MCF 10A (cell line): ENCODE results near the gene BTK. TPM values are rescaled to one million over a fixed set of nuclear protein-coding genes. Genes with fewer than 3 reads are reported as not detected.

Source experiments
- BruUV-seq: library from RNA; stranded (reverse); fragments of 400-500 nt; replicated peaks from 2 replicates; lab custom pipeline; 2021; lab: Mats Ljungman, UMichigan
- CTCF ChIA-PET: fragments of 300-600 bp; sonication (Branson Sonifier 250); formaldehyde crosslinking; extraction: SDS; loops from one replicate; lab custom pipeline; 2021; ENCODE audit warnings: antibody characterized with exemption, inconsistent platforms; lab: Yijun Ruan, JAX
- POLR2A ChIA-PET: fragments of 300-600, 350-650 bp; sonication (Branson Sonifier 250); formaldehyde crosslinking; extraction: SDS; loops from one replicate; lab custom pipeline; 2020; ENCODE audit warnings: antibody characterized with exemption, inconsistent platforms; lab: Yijun Ruan, JAX
- DNase-seq: peaks from one replicate; pipeline ENCODE4 v3.0.0-alpha.2; 2018; ENCODE audit not compliant: unreplicated experiment
- H3K27ac Mint-ChIP-seq: one replicate; pipeline ENCODE4 v1.8.0; 2022; ENCODE audit warnings: mild to moderate bottlenecking, low read depth, mixed read lengths; ENCODE audit not compliant: unreplicated experiment
- H3K27me3 Mint-ChIP-seq: one replicate; pipeline ENCODE4 v1.8.0; 2022; ENCODE audit warnings: mixed read lengths; ENCODE audit not compliant: insufficient read depth, unreplicated experiment
- H3K36me3 Mint-ChIP-seq: one replicate; pipeline ENCODE4 v1.8.0; 2022; ENCODE audit warnings: mild to moderate bottlenecking, moderate library complexity, mixed read lengths; ENCODE audit not compliant: insufficient read depth, unreplicated experiment
- H3K4me1 Mint-ChIP-seq: one replicate; pipeline ENCODE4 v1.8.0; 2022; ENCODE audit warnings: mixed read lengths; ENCODE audit not compliant: insufficient read depth, unreplicated experiment
- H3K4me3 Mint-ChIP-seq: one replicate; pipeline ENCODE4 v1.8.0; 2022; ENCODE audit warnings: mild to moderate bottlenecking, moderate library complexity, mixed read lengths; ENCODE audit not compliant: unreplicated experiment
- H3K9me3 Mint-ChIP-seq: one replicate; pipeline ENCODE4 v1.8.0; 2022; ENCODE audit warnings: mixed read lengths; ENCODE audit not compliant: unreplicated experiment
- CTCF ChIP-seq: fragments of 200-600 bp; IDR thresholded peaks from one replicate; pipeline ENCODE4 v1.8.0; 2022; ENCODE audit warnings: antibody characterized with exemption, mild to moderate bottlenecking; ENCODE audit not compliant: unreplicated experiment
- intact Hi-C: fragments of 100-400 bp; cut with micrococcal nuclease; formaldehyde crosslinking; loops from 2 replicates; pipeline ENCODE4 v1.14.1; 2022
- total RNA-seq: library from RNA; stranded (reverse); gene quantifications from 2 replicates; pipeline ENCODE4 v1.2.3, GENCODE V29; 2022

The BTK gene
- total RNA-seq, 1 experiment from 2014 or later, result not detected

- no TSS peak for BruUV-seq
- DNase-seq, result no peak
- intact Hi-C loops, result no loop called here
- no peak overlapping the region for H3K4me3 Mint-ChIP-seq
- H3K9me3 Mint-ChIP-seq, result no peaks in the 10 kb centered on the region
- no peak overlapping the region for H3K27ac Mint-ChIP-seq
- H3K27me3 Mint-ChIP-seq, result peaks cover 56% of the 10 kb centered on the region
- ChIA-PET POLR2A (no interaction called here), CTCF (interaction anchor here (0.6 kb wide), 1 partner anchor 30 kb away, joined by 3 read pairs; no protein-coding TSS in a partner anchor)
- H3K36me3 Mint-ChIP-seq, result no peaks in the 10 kb centered on the region
- H3K4me1 Mint-ChIP-seq, result no peaks in the 10 kb centered on the region
- TF ChIP-seq CTCF, result no peak
These were observed 8.4 kb downstream of the BTK start for GRCh38 chrX:101377547-101377946.

GRCh38 chrX:101370888-101371504 is 15.0 kb downstream of the BTK start:
- peaks cover 67% of the 10 kb centered on the region for H3K27me3 Mint-ChIP-seq
- no peak for TF ChIP-seq CTCF
- no peak for DNase-seq
- intact Hi-C loops, result no loop called here
- H3K36me3 Mint-ChIP-seq, result no peaks in the 10 kb centered on the region
- no peaks in the 10 kb centered on the region for H3K9me3 Mint-ChIP-seq
- no peak overlapping the region for H3K4me3 Mint-ChIP-seq
- CTCF ChIA-PET, result no interaction called here
- no peaks in the 10 kb centered on the region for H3K4me1 Mint-ChIP-seq
- BruUV-seq, result no TSS peak
- no peak overlapping the region for H3K27ac Mint-ChIP-seq
- POLR2A ChIA-PET, result no interaction called here

GRCh38 chrX:101369687-101370086 is 16.3 kb downstream of the BTK start:
- no peak for DNase-seq
- Mint-ChIP-seq H3K36me3 (no peaks in the 10 kb centered on the region), H3K9me3 (no peaks in the 10 kb centered on the region), H3K27ac (no peak overlapping the region), H3K4me3 (no peak overlapping the region), H3K4me1 (no peaks in the 10 kb centered on the region), H3K27me3 (peaks cover 64% of the 10 kb centered on the region)
- TF ChIP-seq CTCF, result no peak
- CTCF ChIA-PET, result interaction anchor here (0.5 kb wide), 1 partner anchor 52 kb away, joined by 3 read pairs; no protein-coding TSS in a partner anchor
- no TSS peak for BruUV-seq
- POLR2A ChIA-PET, result interaction anchor here (0.6 to 2.8 kb wide), 2 partner anchors 21 to 368 kb away, joined by 3 to 7 read pairs; partner anchors contain the start of gene RPL36A
- intact Hi-C loops, result no loop called here

GRCh38 chrX:101368800-101369199 is 17.2 kb downstream of the BTK start:
- Mint-ChIP-seq H3K9me3 (no peaks in the 10 kb centered on the region), H3K4me3 (no peak overlapping the region), H3K27ac (no peak overlapping the region), H3K27me3 (peaks cover 56% of the 10 kb centered on the region), H3K36me3 (peaks cover under 1% of the 10 kb centered on the region), H3K4me1 (no peaks in the 10 kb centered on the region)
- intact Hi-C loops, result no loop called here
- POLR2A ChIA-PET, result interaction anchor here (0.6 to 2.8 kb wide), 2 partner anchors 22 to 408 kb away, joined by 3 to 7 read pairs; partner anchors contain the start of gene RPL36A
- BruUV-seq, result no TSS peak
- TF ChIP-seq CTCF, result no peak
- CTCF ChIA-PET, result no interaction called here
- no peak for DNase-seq
